H1 (cell line): ENCODE data around the gene PET100. TPM values are rescaled to one million over a fixed set of nuclear protein-coding genes. Genes with fewer than 3 reads are reported as not detected.

ENCODE experiments used
- BCL11A ChIP-seq, 2 experiments: IDR thresholded peaks; one replicate each; pipeline ENCODE4 v1.6.1; 2011; ENCODE audit warnings: low read depth in 2 of 2, low read length in 2 of 2, mild to moderate bottlenecking in 2 of 2
- BRCA1 ChIP-seq: IDR thresholded peaks from 2 replicates; pipeline ENCODE4 v1.6.1; 2012; ENCODE audit warnings: low read depth, low read length, improper control_type of control experiment
- CHD1 ChIP-seq: IDR thresholded peaks from 2 replicates; pipeline ENCODE4 v1.6.1; 2012; ENCODE audit warnings: low read depth, low read length, improper control_type of control experiment
- GABPA ChIP-seq: IDR thresholded peaks from 2 replicates; pipeline ENCODE4 v1.6.1; 2011; ENCODE audit warnings: mild to moderate bottlenecking, low read length, moderate library complexity, borderline replicate concordance; ENCODE audit not compliant: insufficient read depth
- GTF2F1 ChIP-seq: IDR thresholded peaks from 2 replicates; pipeline ENCODE4 v1.6.1; 2012; ENCODE audit warnings: low read depth, low read length, improper control_type of control experiment, borderline replicate concordance
- POLR2A ChIP-seq, 2 experiments: IDR thresholded peaks; 1 replicate in 1 of 2; 2 replicates in 1 of 2; pipeline ENCODE4 v1.6.1; 2011; ENCODE audit warnings: low read depth in 2 of 2, low read length in 2 of 2, mild to moderate bottlenecking in 2 of 2; ENCODE audit errors: control extremely low read depth in 1 of 2
- RNF2 ChIP-seq: fragments of 200-900, 300-1000 bp; sonication (generic); IDR thresholded peaks from 2 replicates; pipeline ENCODE4 v1.7.1; 2016; ENCODE audit warnings: borderline replicate concordance, low read depth, mild to moderate bottlenecking, antibody characterized with exemption, low read length; ENCODE audit not compliant: poor library complexity, severe bottlenecking; ENCODE audit errors: missing control alignments
- SP1 ChIP-seq: IDR thresholded peaks from 2 replicates; pipeline ENCODE4 v1.6.1; 2011; ENCODE audit warnings: low read depth, low read length
- SUZ12 ChIP-seq: fragments of 200-600 bp; sonication (generic); IDR thresholded peaks from 2 replicates; pipeline ENCODE4 v1.6.1; 2012; ENCODE audit warnings: mild to moderate bottlenecking, inconsistent platforms, low read length, moderate library complexity, mixed read lengths
- YY1 ChIP-seq: IDR thresholded peaks from 2 replicates; pipeline ENCODE4 v1.6.1; 2011; ENCODE audit warnings: low read depth, mild to moderate bottlenecking, low read length
- polyA plus RNA-seq, 7 experiments: library from polyadenylated mRNA; depleted of rRNA in 3 of 7; stranded (reverse) in 5 of 7; unstranded in 2 of 7; fragments of >200 nt in 5 of 7; fragments of 200-250 nt in 2 of 7; gene quantifications; 1 replicate in 5 of 7; 2 replicates in 1 of 7; 4 replicates in 1 of 7; pipeline versions ENCODE4 v1.2.1 to v1.2.3, GENCODE V29; 2011 to 2013; ENCODE audit warnings: missing spikeins in 2 of 7, mixed read lengths in 2 of 7
- total RNA-seq: library from RNA; stranded (reverse); fragmentation: NEBNext Ultra II Directional; extraction: Animal tissue kit (Norgen Biotek cat#: 25700); gene quantifications from 2 replicates; pipeline ENCODE4 v1.2.1, GENCODE V29; 2021
- TF ChIP-seq, protein P1 (sequence below): IDR thresholded peaks from 2 replicates; pipeline ENCODE4 v1.6.1; 2012; ENCODE audit warnings: inconsistent platforms

Gene PET100
- total and polyA plus RNA-seq, 2 of the 8 experiments (the other 6 are each of a cell fraction or from before 2014, with no cell fraction given), result 80.8 to 105 TPM

DNA sequence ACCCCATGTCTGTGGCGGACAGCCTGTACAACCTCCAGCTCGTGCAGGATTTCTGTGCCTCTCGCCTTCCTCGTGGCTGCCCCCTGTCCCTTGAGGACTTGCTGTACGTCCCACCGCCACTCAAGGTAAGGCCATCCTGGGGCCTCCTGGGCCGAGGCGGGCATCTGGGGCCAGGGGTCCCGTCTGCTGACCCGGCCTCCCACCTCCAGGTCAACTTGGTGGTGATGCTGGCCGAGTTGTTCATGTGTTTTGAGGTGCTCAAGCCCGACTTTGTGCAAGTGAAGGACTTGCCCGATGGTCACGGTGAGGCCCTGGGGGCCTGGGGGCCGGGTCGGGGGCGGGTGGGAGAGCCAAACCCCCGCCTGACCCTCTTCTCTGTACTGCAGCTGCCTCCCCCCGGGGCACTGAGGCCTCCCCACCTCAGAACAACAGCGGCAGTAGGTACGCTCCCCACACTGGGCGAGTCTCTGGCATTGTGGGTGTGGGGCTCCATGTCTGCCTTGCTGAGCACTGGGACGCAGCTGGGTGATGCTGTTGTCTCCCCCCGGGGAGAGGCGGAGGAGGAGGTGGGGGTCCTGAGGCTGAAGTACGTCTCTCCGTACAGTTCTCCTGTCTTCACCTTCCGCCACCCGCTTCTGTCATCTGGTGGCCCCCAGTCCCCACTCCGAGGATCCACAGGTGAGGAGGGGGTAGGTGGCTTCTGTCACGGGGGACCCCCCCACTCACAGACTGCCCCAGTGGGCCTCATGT, 18.9 kb upstream of the PET100 start (continued):
- TF ChIP-seq RNF2, result no peak
- TF ChIP-seq GTF2F1, result no peak
- TF ChIP-seq, protein P1, sequence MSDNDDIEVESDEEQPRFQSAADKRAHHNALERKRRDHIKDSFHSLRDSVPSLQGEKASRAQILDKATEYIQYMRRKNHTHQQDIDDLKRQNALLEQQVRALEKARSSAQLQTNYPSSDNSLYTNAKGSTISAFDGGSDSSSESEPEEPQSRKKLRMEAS, result no peak
- TF ChIP-seq YY1, result no peak
- no peak for TF ChIP-seq BCL11A (IDR thresholded peaks at IDR 0.05; ENCODE audit: low read depth in 2 of 2, low read length in 2 of 2)
- no peak for TF ChIP-seq POLR2A (IDR thresholded peaks at IDR 0.05; ENCODE audit: control extremely low read depth in 1 of 2, low read depth in 2 of 2, low read length in 2 of 2)
- TF ChIP-seq SUZ12, result no peak
- no peak for TF ChIP-seq BRCA1
- no peak for TF ChIP-seq CHD1
- no peak for TF ChIP-seq GABPA
- TF ChIP-seq SP1, result no peak
